Measurements from ENCODE around the gene VPS13D. TPM values are rescaled to one million over a fixed set of nuclear protein-coding genes. Genes with fewer than 3 reads are reported as not detected.

Gene VPS13D
- total and polyA plus RNA-seq, 2 experiments from 2014 or later = 9.7 to 35.7 TPM

GRCh38 chr1:12404918-12405317 lies 175.1 kb downstream of the VPS13D start:
- TF ChIP-seq CTCF (IDR thresholded peaks at IDR 0.05; ENCODE audit: low read depth, low read length) = no peak
- no peaks in the 10 kb centered on the region for H3K36me3 ChIP-seq
- DNase-seq (ENCODE audit: low read depth in 1 of 2, low spot score in 1 of 2) = peak in 1 of 2 donors; percentile 22
- no peak overlapping the region for H3K4me3 ChIP-seq
- H3K27me3 ChIP-seq = no peaks in the 10 kb centered on the region
- peak overlapping the region; percentile 91 for H3K27ac ChIP-seq
- H3K4me1 ChIP-seq (ENCODE audit: low read depth) = peaks cover 65% of the 10 kb centered on the region
- H3K9me3 ChIP-seq (ENCODE audit: low read depth) = no peaks in the 10 kb centered on the region

- DNase-seq (ENCODE audit: low read depth in 1 of 2, low spot score in 1 of 2) = peak; percentile 83 to 89
- Histone ChIP-seq H3K27ac (peak overlapping the region; percentile 91), H3K9me3 (ENCODE audit: low read depth) (no peaks in the 10 kb centered on the region), H3K4me3 (no peak overlapping the region), H3K27me3 (no peaks in the 10 kb centered on the region), H3K36me3 (no peaks in the 10 kb centered on the region), H3K4me1 (ENCODE audit: low read depth) (peaks cover 65% of the 10 kb centered on the region)
- TF ChIP-seq CTCF (IDR thresholded peaks at IDR 0.05; ENCODE audit: low read depth, low read length) = peak; percentile 50
Observed at GRCh38 chr1:12405325-12406210, 175.7 kb downstream of the VPS13D start.

DNA sequence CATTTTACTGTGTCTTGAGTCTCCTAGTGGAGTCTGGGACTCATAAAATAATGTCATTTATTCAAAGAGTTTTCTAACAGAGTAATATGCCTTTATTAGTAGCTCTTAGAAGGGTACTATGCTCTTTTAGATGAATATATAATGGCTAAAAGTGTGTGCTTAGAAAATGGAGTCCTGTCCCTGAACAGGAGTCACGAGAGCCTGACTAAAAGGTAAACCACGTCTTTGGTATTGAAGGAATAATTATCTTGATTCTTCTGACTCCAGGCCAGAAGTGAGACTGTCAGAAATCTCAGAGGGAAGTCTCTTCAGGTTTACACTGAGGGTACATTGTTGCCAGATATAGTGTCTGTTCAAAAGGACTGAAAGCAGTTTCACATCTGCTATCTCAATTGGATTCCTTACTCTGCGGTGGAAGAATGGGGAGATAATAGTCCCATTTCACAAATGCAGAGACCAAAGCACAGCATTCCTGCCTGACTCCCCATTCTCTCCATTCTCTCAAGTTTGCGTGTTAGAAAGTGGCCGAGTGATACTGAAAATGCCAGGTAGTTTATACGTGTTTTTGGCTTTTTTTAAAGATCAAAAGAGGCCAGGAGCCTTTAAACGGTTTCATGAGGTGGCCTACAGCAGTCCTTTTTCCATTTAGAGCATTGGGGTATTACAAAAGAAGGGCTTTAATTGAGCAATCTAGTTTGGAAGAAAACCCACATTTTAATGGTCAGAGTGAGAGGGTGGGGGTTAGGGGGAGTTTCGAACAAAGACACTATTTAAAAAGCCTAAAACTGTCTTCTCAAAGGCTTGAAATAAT lies 176.6 kb downstream of the VPS13D start:
- H3K4me3 ChIP-seq = no peak overlapping the region
- H3K9me3 ChIP-seq (ENCODE audit: low read depth) = no peaks in the 10 kb centered on the region
- DNase-seq (ENCODE audit: low read depth in 1 of 2, low spot score in 1 of 2) = peak; percentile 30 to 90
- TF ChIP-seq CTCF (IDR thresholded peaks at IDR 0.05; ENCODE audit: low read depth, low read length) = no peak
- no peaks in the 10 kb centered on the region for H3K36me3 ChIP-seq
- peak overlapping the region; percentile 91 for H3K27ac ChIP-seq
- H3K4me1 ChIP-seq (ENCODE audit: low read depth) = peaks cover 65% of the 10 kb centered on the region
- no peaks in the 10 kb centered on the region for H3K27me3 ChIP-seq

DNA sequence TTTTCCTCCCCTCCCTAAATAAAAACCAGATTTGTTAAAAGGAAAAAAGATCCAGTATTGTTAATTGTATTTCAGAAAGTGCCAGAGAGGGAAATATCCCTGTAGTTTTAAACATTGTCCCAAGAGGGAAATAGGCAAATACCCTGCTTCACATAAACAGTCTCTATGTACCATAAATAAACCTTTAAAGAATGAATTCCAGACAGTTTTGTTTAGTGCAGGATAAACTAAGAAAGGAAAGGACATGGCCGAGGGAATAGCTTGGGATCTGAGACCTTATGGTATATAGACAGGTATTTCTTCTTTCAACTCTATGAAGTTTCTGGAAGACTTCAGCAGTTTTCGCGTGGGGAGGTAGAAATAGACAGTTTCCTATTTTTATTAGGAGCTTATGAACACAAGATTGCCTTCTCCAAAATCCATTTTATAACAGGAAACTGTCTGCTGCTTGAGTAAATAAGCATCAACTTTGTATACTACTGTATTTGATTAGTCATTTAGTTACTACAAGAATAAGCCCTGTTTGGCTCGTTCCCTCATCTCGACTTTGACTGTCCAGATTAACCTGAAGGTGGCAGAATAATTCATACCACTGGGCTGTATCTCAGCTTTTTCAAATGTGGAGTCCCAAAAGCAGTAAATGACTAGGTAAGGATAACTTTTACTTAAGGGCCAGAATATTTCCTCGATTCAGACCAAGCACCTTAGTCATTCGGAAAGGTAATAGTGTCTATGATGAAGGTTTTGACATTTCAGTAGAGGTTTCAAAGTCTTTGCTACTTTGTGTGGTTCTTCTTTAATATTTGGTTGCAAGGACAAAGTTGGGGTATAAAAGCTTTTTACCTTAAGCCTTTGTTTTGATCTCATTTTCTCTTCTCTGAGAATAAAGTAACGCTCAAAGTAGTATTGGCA lies 177.5 kb downstream of the VPS13D start:
- Histone ChIP-seq H3K27me3 (no peaks in the 10 kb centered on the region), H3K4me3 (no peak overlapping the region), H3K27ac (peak overlapping the region; percentile 91), H3K4me1 (ENCODE audit: low read depth) (peaks cover 59% of the 10 kb centered on the region), H3K36me3 (no peaks in the 10 kb centered on the region), H3K9me3 (ENCODE audit: low read depth) (no peaks in the 10 kb centered on the region)
- TF ChIP-seq CTCF (IDR thresholded peaks at IDR 0.05; ENCODE audit: low read depth, low read length) = peak; percentile 45
- DNase-seq (ENCODE audit: low read depth in 1 of 2, low spot score in 1 of 2) = peak in 1 of 2 donors; percentile 82

DNA sequence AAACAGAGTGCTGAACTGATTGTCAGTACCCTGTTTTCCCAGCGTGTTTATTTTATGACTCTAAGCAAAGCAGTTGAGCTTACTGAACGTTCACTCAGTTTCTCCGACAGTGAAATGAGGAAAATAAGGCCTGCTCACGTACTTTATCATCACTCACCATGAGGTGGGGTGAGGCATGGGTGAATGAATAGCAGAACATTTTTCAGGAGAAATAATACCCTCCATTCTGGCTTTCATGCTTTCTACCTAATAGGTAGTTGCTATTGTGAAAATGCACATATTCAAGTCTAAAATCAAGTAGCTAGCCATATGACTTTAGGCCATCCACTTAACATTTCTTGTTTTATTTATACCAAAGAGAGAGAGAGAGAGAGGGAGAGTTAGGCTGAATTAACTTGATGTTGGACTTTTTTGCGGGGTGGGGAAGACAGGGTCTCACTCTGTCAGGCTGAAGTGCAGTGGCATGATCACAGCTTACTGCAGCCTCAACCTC lies 178.2 kb downstream of the VPS13D start:
- Histone ChIP-seq H3K36me3 (no peaks in the 10 kb centered on the region), H3K9me3 (ENCODE audit: low read depth) (no peaks in the 10 kb centered on the region), H3K27me3 (no peaks in the 10 kb centered on the region), H3K27ac (peak overlapping the region; percentile 46), H3K4me1 (ENCODE audit: low read depth) (peaks cover 59% of the 10 kb centered on the region), H3K4me3 (no peak overlapping the region)
- TF ChIP-seq CTCF (IDR thresholded peaks at IDR 0.05; ENCODE audit: low read depth, low read length) = no peak
- DNase-seq (ENCODE audit: low read depth in 1 of 2, low spot score in 1 of 2) = no peak
